LNCaP clone FGC (cell line): ENCODE results near the gene AGFG2.

Source experiments
- DNase-seq: peaks from one replicate; pipeline ENCODE4 v3.0.0-alpha.2; 2011; ENCODE audit warnings: low read depth
- H3K4me3 ChIP-seq: 2 replicates; pipeline ENCODE4 v1.5.1; 2011; ENCODE audit warnings: mild to moderate bottlenecking, low read depth, low read length, control low read depth
- TF ChIP-seq, protein P1 (sequence below): IDR thresholded peaks from 2 replicates; pipeline ENCODE4 v1.5.1; 2012; ENCODE audit warnings: mild to moderate bottlenecking; ENCODE audit not compliant: control insufficient read depth, insufficient read depth; ENCODE audit errors: extremely low read depth

AGFG2 gene

DNA sequence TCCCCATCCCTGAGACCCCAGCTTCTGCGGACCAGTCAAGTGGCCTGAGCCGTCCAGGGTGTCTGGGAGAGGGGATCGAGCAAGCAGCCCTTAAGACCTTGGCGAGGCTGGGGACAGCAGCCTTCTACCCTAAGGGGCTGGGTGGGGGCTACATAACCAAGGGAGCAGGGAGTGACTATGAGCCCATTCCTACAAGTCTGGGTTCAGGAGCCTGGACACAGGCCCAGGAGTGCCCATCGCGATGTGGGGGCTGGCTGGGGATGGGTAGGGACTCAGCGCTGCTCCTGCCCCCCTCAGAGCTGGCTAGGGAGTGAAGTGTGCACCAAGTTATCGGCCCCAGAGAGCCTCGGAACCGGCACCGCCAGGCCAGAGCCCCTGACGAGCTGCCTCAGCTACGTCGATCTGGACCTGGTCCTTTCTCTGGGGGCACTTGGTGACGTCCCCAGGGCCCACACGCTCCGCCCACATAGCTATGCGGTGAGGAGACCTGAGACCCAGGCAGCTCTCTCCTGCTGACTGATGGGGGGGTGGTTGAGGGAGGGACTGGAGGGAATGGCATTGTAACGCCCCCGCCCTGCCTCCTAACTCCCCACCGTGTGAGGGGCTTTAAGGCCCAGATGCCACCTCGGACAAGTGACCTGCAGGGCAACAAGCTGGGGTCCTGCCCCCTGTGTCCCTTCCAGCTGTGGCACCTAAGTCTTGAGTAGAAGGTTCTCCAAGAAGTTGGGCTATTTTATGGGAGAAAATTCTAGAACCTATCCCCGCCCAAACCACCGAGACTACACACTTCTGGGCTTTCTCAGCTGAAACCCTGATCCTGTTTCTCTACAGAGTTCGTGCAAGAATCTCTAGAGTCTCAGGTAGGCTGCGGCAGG, 32.2 kb downstream of the AGFG2 start:
- DNase-seq = no peak
- no peak overlapping the region for H3K4me3 ChIP-seq
- TF ChIP-seq, protein P1, sequence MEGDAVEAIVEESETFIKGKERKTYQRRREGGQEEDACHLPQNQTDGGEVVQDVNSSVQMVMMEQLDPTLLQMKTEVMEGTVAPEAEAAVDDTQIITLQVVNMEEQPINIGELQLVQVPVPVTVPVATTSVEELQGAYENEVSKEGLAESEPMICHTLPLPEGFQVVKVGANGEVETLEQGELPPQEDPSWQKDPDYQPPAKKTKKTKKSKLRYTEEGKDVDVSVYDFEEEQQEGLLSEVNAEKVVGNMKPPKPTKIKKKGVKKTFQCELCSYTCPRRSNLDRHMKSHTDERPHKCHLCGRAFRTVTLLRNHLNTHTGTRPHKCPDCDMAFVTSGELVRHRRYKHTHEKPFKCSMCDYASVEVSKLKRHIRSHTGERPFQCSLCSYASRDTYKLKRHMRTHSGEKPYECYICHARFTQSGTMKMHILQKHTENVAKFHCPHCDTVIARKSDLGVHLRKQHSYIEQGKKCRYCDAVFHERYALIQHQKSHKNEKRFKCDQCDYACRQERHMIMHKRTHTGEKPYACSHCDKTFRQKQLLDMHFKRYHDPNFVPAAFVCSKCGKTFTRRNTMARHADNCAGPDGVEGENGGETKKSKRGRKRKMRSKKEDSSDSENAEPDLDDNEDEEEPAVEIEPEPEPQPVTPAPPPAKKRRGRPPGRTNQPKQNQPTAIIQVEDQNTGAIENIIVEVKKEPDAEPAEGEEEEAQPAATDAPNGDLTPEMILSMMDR = no peak

DNA sequence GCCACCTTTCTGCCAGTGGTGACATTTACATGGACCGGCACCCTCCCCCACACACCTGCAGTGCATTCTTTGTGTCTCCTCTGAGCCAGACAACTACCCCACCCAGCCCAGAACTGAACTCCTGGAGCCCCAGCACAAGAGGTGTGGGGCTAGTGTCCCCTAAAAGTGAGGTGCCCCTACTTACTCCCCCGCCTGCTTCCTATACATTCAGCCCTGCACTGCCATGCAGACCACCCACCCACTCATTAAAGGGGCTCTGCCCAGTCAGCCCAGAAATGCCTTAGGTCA, 32.8 kb downstream of the AGFG2 start:
- DNase-seq = no peak
- no peak overlapping the region for H3K4me3 ChIP-seq
- TF ChIP-seq, protein P1 = no peak

GRCh38 chr7:100572281-100572948, 33.4 kb downstream of the AGFG2 start:
- no peak for DNase-seq
- no peak overlapping the region for H3K4me3 ChIP-seq
- TF ChIP-seq, protein P1 = no peak

- DNase-seq = no peak
- TF ChIP-seq, protein P1 = no peak
- H3K4me3 ChIP-seq = no peak overlapping the region
Observed at GRCh38 chr7:100572949-100573675, 34.1 kb downstream of the AGFG2 start.

GRCh38 chr7:100573691-100574361, 34.8 kb downstream of the AGFG2 start, which contains the start of gene SAP25:
Gene SAP25 (minus strand): TSS chr7:100573900. CDS start chr7:100573742, 158 bp downstream.
- no peak for DNase-seq
- TF ChIP-seq, protein P1 = 0 out of 2 replicates have a peak, but pooled peaks have one; percentile 4
- no peak within 1 kb of the TSS for H3K4me3 ChIP-seq

DNA sequence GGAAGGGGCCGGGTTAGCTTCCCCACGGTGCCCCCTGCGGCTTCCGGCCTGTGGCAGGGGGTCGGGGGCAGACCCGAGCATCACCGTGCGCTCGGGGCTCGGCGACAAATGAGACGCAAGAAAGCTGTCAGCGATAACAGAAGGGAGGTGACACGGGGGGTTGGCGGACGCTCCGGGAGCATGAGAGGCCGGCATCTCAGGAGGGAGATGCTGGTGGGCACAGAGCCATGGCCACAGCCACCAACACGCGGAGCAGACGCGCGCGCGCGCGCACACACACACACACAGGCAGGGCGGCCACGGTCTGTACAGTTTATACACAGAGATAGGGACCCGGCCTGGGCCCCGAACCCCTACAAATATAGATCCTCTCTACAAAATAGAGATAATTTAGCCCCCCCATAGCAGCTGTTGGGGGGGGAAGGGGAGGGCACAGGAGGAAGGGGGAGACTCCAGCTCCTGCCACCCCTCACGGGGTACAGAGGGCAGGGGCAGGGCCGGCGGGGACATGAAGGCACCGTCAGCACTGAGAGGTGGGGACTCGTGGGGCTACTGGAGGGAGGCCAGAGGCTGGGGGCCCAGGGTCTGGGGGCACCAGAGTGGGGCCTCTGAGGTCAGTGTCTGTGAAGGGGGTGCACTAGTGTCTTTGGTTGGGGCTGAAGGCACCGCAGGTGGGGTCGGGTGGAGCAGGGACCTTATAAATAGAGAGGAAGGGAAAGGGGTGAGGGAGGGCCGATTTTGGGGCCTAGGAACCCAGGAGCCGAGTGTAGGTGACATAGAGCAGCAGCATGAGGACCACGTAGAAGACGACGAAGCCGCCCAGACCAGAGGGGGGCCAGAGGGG, 35.6 kb downstream of the AGFG2 start:
- no peak for DNase-seq
- TF ChIP-seq, protein P1 = no peak
- H3K4me3 ChIP-seq = no peak overlapping the region
